Nephron progenitor cell (in vitro differentiated cells): ENCODE data around the gene UTP18.

Experiments used
- DNase-seq: peaks from one replicate; pipeline ENCODE4 v3.0.0; 2021
- H3K27ac Mint-ChIP-seq: 2 replicates; pipeline ENCODE4 v1.8.0; 2021; ENCODE audit warnings: mild to moderate bottlenecking, moderate library complexity, mixed read lengths
- H3K27me3 Mint-ChIP-seq: 2 replicates; pipeline ENCODE4 v1.8.0; 2021; ENCODE audit warnings: mild to moderate bottlenecking, low read depth, mixed read lengths; ENCODE audit not compliant: poor library complexity
- H3K36me3 Mint-ChIP-seq: 2 replicates; pipeline ENCODE4 v1.8.0; 2021; ENCODE audit warnings: low read depth, mixed read lengths
- H3K4me1 Mint-ChIP-seq: 2 replicates; pipeline ENCODE4 v1.8.0; 2021; ENCODE audit warnings: mixed read lengths
- H3K4me3 Mint-ChIP-seq: 2 replicates; pipeline ENCODE4 v1.8.0; 2021; ENCODE audit warnings: mild to moderate bottlenecking, moderate library complexity, mixed read lengths
- H3K9me3 Mint-ChIP-seq: 2 replicates; pipeline ENCODE4 v1.8.0; 2021; ENCODE audit warnings: mild to moderate bottlenecking, moderate library complexity, mixed read lengths
- CTCF ChIP-seq: fragments of 200-600 bp; sonication (generic); IDR thresholded peaks from 2 replicates; pipeline ENCODE4 v1.5.0; 2021; ENCODE audit warnings: antibody characterized with exemption

Gene UTP18

GRCh38 chr17:51335006-51335590, 74.8 kb downstream of the UTP18 start:
- Mint-ChIP-seq H3K36me3 (no peaks in the 10 kb centered on the region), H3K27ac (no peak overlapping the region), H3K4me1 (no peaks in the 10 kb centered on the region), H3K4me3 (no peak overlapping the region), H3K9me3 (peaks cover 16% of the 10 kb centered on the region), H3K27me3 (peaks cover 4% of the 10 kb centered on the region)
- no peak for DNase-seq
- TF ChIP-seq CTCF: no peak

- no peak for TF ChIP-seq CTCF
- H3K27ac Mint-ChIP-seq: no peak overlapping the region
- DNase-seq: no peak
- no peaks in the 10 kb centered on the region for H3K36me3 Mint-ChIP-seq
- no peak overlapping the region for H3K4me3 Mint-ChIP-seq
- peaks cover 2% of the 10 kb centered on the region for H3K4me1 Mint-ChIP-seq
- H3K27me3 Mint-ChIP-seq: peaks cover 4% of the 10 kb centered on the region
- H3K9me3 Mint-ChIP-seq: peaks cover 10% of the 10 kb centered on the region
These were observed 75.8 kb downstream of the UTP18 start for GRCh38 chr17:51335883-51336822.

GRCh38 chr17:51341457-51341856, 81.1 kb downstream of the UTP18 start:
- Mint-ChIP-seq H3K27ac (no peak overlapping the region), H3K27me3 (peaks cover 7% of the 10 kb centered on the region), H3K4me1 (peaks cover 7% of the 10 kb centered on the region), H3K4me3 (no peak overlapping the region), H3K36me3 (no peaks in the 10 kb centered on the region), H3K9me3 (no peaks in the 10 kb centered on the region)
- no peak for DNase-seq
- TF ChIP-seq CTCF: no peak

- Mint-ChIP-seq H3K4me1 (peaks cover 7% of the 10 kb centered on the region), H3K27ac (no peak overlapping the region), H3K4me3 (no peak overlapping the region), H3K27me3 (peaks cover 7% of the 10 kb centered on the region), H3K9me3 (no peaks in the 10 kb centered on the region), H3K36me3 (no peaks in the 10 kb centered on the region)
- no peak for DNase-seq
- no peak for TF ChIP-seq CTCF
These were observed 81.9 kb downstream of the UTP18 start for GRCh38 chr17:51342257-51342656.

GRCh38 chr17:51344532-51344931, 84.2 kb downstream of the UTP18 start:
- Mint-ChIP-seq H3K4me3 (no peak overlapping the region), H3K36me3 (no peaks in the 10 kb centered on the region), H3K4me1 (peaks cover 7% of the 10 kb centered on the region), H3K27me3 (peaks cover 7% of the 10 kb centered on the region), H3K9me3 (no peaks in the 10 kb centered on the region), H3K27ac (no peak overlapping the region)
- DNase-seq: no peak
- no peak for TF ChIP-seq CTCF
